ENCODE results near the gene NOS1AP.

DNA sequence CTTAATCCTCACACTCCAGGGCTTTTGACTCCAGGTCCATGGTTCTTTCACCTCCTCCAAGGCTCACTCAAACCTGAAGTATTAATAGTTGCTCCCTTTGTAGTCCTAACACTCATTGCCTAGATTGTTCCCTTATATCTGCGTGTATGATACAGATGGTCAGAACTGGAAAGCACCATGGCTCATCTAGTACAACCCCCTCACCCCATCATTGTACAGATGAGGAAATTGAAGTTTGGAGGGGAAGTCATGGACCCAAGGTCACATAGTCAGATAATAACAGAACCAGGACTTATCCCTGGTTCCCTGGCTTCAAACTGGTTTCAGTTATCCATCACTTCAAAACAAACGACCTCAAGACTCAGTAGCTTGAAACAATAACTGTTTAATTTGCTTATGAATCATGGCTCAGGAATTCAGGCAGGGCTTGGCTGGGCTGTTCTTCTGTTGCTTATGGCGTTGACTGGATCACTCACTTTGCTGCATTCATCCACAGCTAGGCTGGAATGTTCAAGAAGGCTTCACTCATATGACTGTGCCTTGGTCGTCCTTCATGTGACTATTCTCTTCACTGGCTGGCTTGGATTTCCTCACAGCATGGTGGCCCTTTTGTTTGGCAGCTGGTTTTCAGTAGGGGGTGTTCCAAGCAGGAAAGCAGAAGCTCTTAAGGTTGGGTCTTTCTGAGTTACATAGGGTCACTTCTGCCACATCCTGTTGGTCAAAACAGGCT lies 5.0 kb downstream of the NOS1AP start:
- TF ChIP-seq, protein P1, sequence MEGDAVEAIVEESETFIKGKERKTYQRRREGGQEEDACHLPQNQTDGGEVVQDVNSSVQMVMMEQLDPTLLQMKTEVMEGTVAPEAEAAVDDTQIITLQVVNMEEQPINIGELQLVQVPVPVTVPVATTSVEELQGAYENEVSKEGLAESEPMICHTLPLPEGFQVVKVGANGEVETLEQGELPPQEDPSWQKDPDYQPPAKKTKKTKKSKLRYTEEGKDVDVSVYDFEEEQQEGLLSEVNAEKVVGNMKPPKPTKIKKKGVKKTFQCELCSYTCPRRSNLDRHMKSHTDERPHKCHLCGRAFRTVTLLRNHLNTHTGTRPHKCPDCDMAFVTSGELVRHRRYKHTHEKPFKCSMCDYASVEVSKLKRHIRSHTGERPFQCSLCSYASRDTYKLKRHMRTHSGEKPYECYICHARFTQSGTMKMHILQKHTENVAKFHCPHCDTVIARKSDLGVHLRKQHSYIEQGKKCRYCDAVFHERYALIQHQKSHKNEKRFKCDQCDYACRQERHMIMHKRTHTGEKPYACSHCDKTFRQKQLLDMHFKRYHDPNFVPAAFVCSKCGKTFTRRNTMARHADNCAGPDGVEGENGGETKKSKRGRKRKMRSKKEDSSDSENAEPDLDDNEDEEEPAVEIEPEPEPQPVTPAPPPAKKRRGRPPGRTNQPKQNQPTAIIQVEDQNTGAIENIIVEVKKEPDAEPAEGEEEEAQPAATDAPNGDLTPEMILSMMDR (IDR thresholded peaks at IDR 0.05) = no peak
- no peak for TF ChIP-seq POLR2A (IDR thresholded peaks at IDR 0.05)
